UCSD-AML1 (cell line): ENCODE data around the gene PRKN.
"Not testable (repeated sequence)": the region's sequence is repeated elsewhere in the genome, so short reads cannot be mapped to it uniquely, and the experiment has no call there.

Experiments
- DNase-seq: peaks from one replicate; lab custom pipeline; 2025; ENCODE audit not compliant: unreplicated experiment; lab: John Stamatoyannopoulos, UW

The PRKN gene

DNA sequence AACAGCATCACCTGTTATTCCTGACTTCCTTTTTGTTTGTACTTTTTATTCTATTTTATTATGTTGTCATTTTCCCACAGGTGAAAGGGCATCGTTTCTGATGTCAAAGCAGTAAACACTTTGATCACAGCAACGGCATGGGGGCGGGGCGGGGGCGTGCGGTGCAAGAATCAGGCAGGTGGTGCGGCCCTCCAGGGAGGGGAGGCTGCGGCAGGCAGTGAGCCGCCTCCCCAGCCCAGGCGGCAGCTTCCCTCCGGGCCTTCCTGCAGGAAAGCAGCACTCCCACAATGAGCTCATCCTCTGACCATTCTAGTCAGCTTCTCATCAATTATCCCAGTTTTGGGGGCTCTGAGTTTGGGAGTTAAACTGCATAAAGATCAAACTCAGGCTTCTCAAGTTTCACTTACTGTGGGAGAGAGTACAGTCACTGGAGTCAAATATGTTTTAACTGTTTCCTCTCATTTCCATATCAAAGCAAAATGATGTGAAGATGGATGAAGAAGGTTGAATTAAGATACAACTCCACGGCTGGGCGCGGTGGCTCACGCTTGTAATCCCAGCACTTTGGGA is 845.3 kb downstream of the PRKN start:
- no peak for DNase-seq

DNA sequence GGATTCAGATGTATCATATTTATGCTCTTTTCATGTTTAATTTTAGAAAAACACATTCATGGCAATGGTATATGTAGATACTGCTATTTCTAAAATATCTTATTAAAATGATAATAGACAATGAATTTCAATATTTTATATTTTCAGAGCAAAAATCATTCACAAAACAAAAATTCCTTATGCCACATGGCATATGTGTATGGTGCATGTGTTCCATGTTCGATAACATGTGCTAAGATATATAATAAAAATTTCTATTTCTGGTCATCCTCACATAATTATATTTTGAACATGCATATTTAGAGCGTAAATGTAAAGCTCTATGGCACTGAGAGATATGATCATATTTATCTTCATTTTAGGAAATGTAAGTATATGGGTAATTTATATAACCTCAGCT is 847.5 kb downstream of the PRKN start:
- no peak for DNase-seq

DNA sequence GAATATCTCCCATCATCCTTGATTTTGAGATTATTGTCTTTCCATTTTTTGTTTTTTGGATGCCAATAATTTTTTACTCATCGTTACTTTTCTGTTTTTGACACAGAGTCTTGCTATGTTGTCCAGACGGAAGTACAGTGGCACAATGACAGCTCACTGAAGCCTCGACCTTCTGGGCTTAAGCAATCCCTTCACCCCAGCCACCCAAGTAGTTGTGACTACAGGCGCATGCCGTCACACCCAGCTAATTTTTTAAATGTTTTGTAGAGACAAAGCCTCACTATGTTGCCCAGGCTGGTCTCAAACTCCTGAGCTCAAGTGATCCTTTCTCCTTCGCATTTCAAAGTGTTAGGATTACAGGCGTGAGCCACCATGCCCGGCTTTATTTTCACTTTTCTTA is 851.3 kb downstream of the PRKN start:
- no peak for DNase-seq

DNA sequence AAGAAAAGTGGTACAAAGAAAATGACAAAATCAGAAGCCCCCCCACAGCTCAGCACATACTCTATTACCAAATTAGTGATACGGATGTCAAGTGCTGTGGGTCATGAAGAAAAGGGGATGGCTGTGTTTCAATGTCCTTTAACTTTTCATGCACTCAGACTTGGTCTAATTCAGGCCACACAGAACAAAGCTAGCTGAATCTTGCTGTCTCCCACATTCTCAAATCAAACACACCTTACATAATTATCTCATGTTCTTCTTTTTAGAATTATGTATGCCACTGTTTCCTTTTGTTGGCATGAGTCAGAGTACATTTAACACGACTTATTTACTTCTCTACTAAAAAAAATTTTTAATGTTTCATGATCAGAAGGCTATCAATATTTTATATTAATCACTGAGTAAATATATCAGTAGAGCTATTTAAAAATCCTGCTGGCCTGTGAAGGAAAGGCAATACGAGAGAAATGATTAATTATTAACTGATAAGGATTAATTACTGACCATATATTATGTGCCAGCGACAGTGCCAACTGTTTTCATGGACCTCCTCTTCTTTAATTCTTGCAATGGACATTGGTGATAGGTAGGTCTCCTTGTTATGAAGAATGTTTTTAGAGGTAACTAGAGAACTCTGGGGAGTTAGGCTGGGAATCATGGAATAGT is 857.2 kb downstream of the PRKN start:
- no peak for DNase-seq

DNA sequence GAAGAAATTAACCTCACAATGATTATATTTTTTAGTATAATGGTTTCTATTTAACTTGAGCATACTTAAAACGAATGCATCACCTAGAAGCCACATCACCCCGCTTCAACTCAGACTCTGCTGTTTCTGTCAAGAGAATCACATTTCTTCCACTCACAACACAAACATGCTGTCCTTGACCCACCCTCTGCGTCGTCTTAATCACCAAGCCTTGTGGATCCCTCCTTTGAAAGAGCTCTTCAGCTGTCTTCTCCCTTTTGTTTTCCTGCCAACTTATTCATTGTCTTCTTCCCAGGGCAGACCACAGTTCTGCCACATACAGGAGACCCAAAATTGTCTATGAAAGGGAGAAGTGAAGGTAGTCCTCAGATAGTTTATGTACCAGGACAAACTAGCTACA is 858.1 kb downstream of the PRKN start:
- DNase-seq = no peak

DNA sequence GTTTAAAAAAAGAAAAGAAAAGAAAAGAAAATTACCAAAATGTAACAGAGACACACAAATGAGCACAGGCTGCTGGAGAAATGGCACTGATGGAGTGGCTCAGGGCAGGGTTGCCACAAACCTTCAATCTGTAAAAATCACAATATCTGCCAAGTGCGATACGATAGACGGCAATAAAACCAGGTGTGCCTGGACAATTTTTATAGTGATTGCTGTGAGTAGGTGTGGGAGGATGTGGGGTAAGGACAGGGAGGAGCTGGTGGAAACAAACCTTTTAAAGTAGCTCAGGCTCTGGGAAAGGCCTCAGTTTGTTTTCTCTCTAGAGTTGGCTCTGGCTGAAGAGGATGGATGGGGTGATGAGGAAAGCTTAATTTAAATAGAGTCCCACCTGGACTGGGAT is 861.0 kb downstream of the PRKN start:
- DNase-seq = no peak

DNA sequence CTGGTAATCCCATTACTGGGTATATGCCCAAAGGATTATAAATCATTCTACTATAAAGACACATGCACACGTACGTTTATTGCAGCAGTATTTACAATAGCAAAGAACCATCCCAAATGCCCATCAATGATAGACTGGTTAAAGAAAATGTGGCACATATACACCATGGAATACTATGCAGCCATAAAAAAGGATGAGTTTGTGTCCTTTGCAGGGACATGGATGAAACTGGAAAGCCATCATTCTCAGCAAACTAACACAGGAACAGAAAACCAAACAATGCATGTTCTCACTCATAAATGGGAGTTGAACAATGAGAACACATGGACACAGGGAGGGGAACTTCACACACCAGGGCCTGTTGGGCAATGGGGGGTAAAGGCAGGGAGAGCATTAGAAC is 866.5 kb downstream of the PRKN start:
- not testable (repeated sequence) for DNase-seq

DNA sequence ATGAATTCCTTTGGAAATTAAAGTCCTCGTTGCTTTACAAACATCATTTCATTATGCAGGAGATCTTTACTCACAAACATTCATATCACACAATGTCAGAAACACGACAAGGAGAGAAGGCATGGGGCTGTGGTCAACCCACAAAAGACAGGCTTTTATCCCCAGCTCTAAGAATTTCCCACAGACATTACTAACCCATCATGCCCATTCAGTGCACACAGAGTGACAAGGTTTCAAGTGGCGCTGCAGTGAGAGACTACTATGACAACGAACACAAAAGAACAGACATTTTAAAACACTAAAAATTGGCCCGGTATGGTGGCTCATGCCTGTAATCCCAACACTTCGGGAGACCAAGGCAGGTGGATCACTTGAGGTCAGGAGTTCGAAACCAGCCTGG is 873.9 kb downstream of the PRKN start:
- no peak for DNase-seq

DNA sequence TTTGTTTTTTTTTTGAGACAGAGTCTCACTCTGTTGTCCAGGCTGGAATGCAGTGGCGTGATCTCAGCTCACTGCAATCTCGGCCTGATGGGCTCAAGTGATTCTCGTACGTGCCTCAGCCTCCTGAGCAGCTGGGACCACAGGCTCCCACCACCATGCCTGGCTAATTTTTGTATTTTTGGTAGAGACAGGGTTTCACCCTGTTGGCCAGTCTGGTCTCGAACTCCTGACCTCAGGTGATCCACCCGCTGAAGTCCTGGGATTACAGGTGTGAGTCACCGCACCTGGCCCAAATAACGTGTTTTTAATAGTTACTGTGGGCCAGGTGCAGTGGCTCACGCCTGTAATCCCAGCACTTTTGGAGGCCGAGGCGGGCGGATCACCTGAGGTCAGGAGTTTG is 876.1 kb downstream of the PRKN start:
- DNase-seq = not testable (repeated sequence)

DNA sequence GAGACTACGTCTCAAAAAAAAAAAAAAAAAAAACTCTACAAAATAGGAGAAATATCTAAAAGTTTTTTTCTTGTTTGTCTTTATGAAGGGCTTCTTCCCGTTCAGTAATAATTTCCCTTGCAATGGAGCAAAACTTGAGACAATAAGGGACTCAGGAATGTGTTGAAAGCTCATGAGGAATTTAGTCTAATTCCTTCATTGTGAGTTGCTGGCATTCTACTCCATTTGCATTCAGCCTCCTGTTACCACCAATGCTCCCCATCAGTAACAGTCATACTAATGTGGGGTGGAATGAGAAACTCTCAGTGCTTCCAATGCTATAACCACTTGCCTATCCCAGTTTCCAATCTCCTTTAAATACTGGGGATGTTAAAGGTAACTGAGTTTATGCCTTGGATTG is 877.0 kb downstream of the PRKN start:
- DNase-seq = no peak

DNA sequence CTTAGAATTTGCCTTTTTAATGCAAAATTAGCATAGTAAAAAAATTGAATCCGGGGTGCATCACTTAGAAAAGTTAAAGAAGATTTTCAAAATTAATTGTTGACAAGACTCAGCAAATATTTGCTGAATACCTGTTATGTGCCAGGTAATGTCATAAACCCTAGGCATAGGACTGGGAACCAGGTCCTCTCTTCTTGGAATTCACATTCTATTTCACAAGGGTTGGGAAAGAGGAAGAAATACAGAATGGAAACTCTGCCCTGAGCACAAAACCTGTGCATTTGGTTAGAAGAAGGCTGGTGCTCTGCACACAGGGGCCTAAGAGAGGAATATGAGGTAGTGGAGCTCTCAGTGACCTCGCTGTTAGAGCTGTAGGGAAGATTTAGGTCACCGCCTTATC is 879.9 kb downstream of the PRKN start:
- DNase-seq = no peak

DNA sequence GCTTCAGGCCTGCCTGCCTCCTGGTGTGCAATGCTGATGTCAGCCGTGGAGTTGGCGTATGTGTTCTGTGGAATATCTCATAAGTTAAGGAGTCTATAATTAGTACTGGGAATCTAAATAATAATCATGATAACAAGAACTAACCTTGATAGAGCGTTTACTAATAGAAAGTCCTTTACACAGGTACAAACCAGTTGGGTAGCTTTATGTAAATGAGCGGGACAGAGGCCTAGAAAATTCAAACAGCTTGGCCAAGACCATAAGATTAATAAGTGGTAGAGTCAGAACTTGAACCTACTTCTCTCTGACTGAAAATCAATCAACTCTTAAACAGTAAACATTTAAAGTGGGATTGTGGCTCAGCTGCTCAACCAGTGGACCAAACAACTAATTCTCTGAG is 882.8 kb downstream of the PRKN start:
- DNase-seq = no peak

DNA sequence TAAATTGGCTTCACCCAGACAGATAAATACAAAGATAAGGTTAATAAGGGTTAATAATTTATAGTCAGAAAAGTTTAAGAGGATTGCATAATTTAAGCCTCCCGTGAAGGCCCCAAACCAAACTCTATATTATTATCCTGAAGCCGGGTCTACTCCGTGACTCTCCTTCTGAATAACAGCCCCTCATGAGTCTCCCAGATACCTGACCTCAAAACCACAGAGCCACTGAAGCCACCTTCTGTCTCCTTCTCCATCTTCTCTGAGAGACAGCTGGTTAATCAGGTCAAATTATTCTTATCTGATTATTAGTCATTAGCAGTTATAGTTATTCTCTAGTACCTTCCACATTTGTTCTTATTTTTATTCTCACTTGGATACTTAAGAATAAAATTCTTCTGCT is 884.5 kb downstream of the PRKN start:
- no peak for DNase-seq

DNA sequence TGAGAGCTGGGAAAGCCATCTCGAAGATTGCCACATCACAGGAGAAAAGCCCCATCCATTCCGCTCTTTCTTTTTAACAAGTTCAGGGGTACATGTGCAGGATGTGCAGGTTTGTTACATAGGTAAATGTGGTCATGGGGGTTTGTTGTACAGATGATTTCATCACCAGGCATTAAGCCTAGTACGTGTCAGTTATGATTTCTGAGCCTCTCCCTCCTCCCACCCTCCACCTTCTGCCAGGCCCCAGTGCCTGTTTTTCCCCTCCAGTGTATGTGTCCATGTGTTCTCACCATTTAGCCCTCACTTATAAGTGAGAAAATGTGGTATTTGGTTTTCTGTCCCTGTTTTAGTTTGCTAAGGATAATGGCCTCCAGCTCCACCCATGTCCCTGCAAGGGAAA is 887.2 kb downstream of the PRKN start:
- no peak for DNase-seq

DNA sequence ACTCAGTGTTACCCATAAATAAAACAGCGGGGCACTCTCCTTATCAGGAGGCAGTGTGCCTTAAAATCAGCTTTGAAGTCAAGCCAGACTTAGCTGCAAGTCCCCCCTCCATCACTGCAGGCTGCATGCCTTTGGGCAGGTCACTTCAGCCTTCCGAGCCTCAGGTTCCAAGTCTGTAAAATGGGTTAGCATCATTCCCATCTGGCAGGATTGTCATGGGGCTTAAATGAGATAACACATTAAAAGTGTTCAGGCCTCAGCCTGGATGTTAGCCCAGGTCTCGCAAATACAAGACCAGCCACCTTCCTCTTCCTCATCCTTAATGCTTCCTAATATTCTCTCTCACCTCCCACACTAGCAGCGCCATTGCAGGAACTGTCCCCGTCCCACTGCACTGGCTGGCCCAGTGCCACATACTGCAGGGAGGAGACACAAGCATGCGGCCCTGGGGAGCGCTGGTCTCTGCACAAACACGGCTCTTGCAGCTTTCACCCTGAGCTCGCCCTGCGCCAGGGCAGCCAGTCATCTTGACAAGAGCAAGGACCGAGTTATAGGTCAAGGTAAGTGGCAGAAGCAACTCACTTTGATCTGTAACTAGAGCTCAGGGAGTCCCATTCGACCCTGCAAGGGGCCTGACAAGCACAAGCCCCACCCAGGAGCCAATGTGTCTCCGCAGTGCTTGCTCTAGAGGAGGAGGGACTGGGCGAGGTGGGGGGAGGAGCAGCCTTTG is 889.1 kb downstream of the PRKN start:
- DNase-seq = no peak

DNA sequence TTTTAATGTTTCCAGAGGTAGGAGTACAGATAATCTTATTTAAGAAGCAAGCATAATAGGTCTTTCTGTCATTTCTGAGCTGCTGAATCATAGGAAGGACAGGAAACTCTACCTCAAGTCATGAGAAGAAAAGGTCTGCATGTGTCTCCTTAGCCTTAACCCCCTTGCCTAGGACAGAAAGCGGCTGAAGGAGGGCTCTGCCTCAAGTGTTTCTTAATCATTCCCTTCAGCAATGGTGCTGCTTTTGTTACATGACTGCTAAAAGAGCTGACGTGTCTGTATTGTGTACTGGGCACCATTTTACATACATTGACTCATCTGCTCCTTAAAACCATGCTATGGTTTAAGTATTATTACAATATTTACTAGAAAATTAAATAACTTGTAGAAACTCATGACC is 889.7 kb downstream of the PRKN start:
- no peak for DNase-seq

DNA sequence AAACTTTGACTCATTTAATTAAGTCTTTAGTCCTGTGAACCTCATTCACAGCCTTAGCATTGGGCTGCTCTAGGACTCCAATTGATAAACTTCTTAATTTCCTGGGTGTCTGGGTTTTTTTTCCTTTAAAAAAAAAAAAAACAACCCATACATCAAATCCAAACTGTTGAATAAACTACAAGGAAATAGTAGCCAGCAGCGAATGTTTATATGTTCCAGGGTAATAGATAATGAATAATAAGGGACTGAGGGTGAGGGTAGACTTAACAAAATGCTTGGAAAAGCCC is 890.2 kb downstream of the PRKN start:
- no peak for DNase-seq

DNA sequence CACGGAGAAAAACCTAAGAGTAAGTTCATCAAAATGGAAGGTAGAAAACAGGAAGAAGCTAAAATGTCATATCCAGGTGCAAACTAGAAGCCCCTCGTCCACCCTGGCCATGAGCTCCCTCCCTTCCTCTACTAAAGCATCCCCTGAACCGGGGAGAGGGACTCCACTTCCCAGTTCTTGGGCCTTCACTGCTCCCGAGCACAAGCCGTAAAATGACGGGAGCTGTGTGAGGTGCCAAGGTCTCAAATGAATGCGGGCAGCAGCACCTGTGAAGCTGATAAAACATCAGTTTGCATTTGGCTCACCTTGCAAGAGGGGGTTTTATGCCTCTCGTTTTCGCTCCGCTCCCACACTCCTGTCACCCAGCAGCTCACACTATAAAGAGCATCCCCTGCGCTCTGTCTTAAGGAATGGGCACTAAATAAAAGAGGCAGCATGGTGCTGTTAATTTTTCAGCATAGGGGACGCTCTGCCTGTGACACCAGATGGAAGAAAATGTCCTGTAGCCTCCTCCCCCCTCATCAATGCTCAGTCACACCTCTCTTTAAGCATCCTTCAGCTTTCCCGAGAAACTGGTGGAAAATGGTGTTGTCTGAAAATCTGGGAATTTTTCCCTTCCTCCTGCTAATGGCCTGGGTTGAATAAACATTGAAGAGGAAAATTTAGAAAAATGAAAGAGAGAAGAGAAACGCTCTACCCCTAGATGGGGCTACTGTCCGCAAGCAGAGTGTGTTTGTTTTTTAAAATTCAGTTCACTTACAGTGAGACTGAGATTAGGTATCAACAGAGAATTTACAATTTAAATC is 890.7 kb downstream of the PRKN start:
- DNase-seq = no peak

DNA sequence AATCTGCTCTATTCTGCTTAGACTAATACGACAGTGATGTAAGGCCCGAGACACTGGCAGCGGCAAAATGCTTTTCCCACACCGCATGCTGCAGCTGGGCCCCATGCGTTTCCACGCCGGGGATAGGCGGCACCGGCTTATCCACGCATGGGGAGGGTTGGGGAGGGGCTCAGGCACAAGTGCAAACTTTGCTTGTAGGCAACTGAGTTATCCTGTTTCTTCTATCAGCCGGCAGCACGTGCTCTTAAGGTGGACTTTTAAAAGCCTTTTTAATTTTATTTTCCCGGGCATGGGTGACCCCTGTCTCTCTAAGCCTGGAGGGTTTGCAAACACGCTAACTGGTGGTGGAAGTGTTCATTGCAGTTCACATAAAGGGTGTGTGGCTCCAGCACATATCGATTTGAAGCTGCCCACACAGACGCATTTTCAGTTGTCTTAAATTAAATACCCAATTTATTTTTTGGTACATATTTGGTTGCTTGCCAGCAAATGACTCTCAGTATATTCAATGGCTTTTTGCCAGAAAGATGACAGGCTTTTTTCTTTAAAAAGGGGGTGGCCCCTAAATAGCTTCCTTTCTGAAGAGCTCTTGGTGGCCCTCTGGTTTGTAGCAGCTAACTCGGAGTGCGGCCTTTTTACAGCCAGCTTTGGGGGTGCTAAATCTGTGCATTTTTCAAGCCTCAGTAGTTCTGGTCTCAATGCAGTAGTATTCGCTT is 891.9 kb downstream of the PRKN start:
- no peak for DNase-seq

DNA sequence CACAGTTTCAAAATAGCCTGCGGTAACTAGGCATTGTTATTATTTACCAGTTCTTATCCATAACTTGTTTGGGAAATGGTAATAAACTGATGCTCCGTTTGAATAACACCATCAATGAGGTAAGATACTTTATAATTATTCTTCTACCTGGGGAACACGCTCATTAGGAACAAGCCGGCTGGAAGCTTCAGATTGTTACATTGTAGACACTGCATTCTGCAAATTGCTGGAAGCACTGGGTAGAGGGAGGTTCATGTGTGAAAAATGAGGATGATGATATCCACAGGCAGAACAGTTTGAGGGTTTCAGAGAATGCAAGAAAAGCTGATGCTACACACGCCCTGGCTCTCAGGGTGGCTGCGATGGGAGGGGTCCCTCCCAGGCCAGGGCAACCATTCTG is 893.1 kb downstream of the PRKN start:
- no peak for DNase-seq

DNA sequence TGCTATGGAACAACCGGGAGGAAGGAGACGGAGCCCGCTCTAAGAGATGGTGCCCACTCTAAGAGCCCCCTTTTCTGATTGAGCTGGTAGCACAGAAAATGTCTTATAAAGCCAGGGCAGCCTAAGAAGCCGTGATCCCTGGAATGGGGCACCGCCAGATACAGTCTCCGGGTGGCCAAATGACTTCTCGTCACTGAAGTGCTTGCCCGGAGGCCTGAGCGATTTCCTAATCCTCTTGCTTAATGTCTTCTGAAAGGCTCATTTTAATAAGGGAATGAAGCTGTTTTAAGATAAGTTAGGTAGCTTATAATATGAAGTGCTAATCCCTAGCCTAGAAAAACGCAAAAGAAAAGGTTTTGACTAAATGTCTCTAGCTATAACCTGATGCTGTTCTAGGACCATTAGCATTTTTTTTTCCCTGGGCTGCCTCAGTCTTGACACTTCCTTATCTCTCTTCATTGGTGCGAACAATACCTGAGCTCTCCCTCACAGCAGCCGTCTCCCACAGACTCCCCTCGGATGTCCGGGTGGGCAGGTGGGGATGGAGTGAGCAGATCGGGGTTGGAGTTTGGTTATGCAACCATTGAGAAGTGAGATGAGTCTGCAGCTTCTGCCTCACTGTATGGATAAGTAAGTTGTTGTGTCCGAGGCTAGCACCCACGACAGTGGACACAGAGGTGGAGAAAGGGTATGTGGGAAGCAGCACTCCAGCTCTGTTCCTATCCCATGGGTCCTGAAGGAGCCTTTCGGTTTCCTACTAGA is 894.3 kb downstream of the PRKN start:
- no peak for DNase-seq
